ENCODE measurements around the gene NFIX. TPM values are rescaled to one million over a fixed set of nuclear protein-coding genes. Genes with fewer than 3 reads are reported as not detected.

Gene NFIX
- total RNA-seq, 4 donors from 2014 or later = 126 to 223 (median 176) TPM

DNA sequence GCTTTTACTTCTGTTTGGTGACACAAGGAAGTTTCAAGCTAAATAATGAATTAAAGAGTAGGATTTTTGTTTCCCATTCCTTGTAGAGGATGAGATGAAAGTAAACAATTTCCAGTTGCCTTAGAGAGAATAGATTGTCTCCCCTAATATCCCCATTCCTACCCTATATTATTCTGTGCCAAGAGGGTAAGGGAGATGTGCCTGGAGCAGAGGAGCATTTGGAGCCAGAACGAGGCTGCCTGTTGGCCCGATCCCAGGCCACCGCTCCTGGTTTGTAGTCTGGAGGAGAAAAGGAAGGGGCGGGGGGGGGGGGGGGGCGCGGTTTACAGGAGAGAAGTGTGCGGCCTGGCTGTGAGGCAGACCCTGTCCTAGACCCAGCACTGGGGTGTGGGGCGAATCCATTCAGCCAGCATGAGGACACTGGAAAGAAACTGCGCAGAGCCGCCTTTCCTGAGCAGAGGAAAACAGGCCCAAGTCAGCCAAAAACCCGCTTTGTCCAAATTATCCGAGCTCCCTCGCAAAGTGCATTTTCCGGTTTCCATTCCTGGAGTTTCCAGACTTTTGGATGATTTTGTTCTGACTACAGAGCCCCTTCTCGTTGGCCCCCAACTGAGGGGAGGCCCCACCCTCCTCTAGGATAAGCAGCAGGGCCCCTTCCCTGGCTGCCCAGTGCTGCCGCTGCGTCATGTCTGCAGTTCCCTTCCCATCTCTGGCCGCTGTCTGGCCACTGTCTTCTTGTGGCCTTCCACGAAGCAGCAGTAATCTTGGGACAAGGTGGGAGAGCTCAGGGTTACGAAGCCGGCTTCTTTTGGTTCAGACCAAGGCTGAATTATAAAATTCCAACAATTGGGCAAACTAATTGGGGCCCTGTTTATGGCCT, 23.0 kb downstream of the NFIX start:
- no peaks in the 10 kb centered on the region for H3K9me3 ChIP-seq
- TF ChIP-seq POLR2A (IDR thresholded peaks at IDR 0.05) (no peak), EP300 (IDR thresholded peaks at IDR 0.05) (no peak), POLR2AphosphoS5 (IDR thresholded peaks at IDR 0.05) (peak in 1 of 3 donors; percentile 8)
- TF ChIP-seq, protein P1, sequence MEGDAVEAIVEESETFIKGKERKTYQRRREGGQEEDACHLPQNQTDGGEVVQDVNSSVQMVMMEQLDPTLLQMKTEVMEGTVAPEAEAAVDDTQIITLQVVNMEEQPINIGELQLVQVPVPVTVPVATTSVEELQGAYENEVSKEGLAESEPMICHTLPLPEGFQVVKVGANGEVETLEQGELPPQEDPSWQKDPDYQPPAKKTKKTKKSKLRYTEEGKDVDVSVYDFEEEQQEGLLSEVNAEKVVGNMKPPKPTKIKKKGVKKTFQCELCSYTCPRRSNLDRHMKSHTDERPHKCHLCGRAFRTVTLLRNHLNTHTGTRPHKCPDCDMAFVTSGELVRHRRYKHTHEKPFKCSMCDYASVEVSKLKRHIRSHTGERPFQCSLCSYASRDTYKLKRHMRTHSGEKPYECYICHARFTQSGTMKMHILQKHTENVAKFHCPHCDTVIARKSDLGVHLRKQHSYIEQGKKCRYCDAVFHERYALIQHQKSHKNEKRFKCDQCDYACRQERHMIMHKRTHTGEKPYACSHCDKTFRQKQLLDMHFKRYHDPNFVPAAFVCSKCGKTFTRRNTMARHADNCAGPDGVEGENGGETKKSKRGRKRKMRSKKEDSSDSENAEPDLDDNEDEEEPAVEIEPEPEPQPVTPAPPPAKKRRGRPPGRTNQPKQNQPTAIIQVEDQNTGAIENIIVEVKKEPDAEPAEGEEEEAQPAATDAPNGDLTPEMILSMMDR (IDR thresholded peaks at IDR 0.05) = no peak
- H3K36me3 ChIP-seq = no peaks in the 10 kb centered on the region
- 27% methylated on average over 16 of the region's 21 CpGs for WGBS
- peak overlapping the region; percentile 36 for H3K4me3 ChIP-seq
- peaks cover 94% of the 10 kb centered on the region for H3K4me1 ChIP-seq
- H3K27me3 ChIP-seq = no peaks in the 10 kb centered on the region
- DNase-seq (ENCODE audit: low spot score in 2 of 2) = peak in 1 of 2 donors; percentile 80
- H3K27ac ChIP-seq = peak overlapping the region; percentile 97

DNA sequence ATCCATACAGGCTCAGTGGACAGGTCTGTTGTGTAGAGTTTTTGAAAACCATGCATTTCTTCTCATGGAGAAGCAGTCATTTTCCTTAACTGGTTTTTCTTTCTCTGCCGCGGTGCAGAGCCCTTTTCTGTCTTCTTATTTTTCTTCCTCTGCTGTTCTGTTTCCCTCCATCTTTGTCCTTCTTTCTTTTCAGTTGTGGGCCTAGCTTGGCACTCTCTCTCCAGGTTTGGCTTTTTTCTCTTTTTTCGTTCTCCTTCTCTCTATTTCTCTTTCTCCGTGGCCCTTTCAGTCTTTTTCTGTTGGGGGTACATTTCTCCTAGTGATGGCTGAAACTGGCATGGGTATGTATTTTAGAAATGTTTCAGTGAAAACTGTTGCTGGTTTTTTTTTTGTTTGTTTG, 24.1 kb downstream of the NFIX start:
- H3K9me3 ChIP-seq = no peaks in the 10 kb centered on the region
- no peaks in the 10 kb centered on the region for H3K27me3 ChIP-seq
- TF ChIP-seq EP300 (IDR thresholded peaks at IDR 0.05) = no peak
- TF ChIP-seq, protein P1 (IDR thresholded peaks at IDR 0.05) = no peak
- TF ChIP-seq POLR2A (IDR thresholded peaks at IDR 0.05) = no peak
- WGBS = 27% methylated on average over 4 of the region's 4 CpGs
- peak overlapping the region; percentile 97 for H3K27ac ChIP-seq
- H3K4me3 ChIP-seq = peak overlapping the region; percentile 36
- H3K36me3 ChIP-seq = no peaks in the 10 kb centered on the region
- peaks cover 99% of the 10 kb centered on the region for H3K4me1 ChIP-seq
- no peak for DNase-seq (ENCODE audit: low spot score in 2 of 2)

DNA sequence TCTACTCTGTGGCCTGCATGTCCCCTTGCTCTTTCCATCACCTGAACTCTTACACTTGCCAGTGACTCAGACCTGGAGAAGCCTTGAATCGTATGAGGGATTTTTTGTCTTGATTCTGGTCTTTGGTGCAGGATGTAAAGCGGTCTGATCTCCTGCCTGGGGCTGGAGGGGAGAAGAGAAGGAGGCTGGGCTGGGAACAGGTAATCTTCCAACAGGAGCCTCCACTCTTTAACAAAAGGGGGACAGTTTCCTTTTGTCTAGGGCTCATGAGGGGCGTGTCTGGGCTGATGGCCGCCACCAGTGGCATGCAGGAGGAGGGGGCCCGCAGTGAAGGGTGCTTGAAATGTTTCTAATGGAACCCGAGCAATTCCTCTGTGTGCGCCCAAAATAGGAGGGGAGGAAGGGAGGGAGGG, 24.7 kb downstream of the NFIX start:
- H3K36me3 ChIP-seq = no peaks in the 10 kb centered on the region
- peak overlapping the region; percentile 97 for H3K27ac ChIP-seq
- no peak overlapping the region for H3K4me3 ChIP-seq
- 37% methylated on average over 7 of the region's 7 CpGs for WGBS
- H3K4me1 ChIP-seq = peaks cover 99% of the 10 kb centered on the region
- H3K9me3 ChIP-seq = no peaks in the 10 kb centered on the region
- TF ChIP-seq POLR2A (IDR thresholded peaks at IDR 0.05) (no peak), EP300 (IDR thresholded peaks at IDR 0.05) (no peak), POLR2AphosphoS5 (IDR thresholded peaks at IDR 0.05) (no peak)
- TF ChIP-seq, protein P1 (IDR thresholded peaks at IDR 0.05) = no peak
- no peak for DNase-seq (ENCODE audit: low spot score in 2 of 2)
- no peaks in the 10 kb centered on the region for H3K27me3 ChIP-seq

DNA sequence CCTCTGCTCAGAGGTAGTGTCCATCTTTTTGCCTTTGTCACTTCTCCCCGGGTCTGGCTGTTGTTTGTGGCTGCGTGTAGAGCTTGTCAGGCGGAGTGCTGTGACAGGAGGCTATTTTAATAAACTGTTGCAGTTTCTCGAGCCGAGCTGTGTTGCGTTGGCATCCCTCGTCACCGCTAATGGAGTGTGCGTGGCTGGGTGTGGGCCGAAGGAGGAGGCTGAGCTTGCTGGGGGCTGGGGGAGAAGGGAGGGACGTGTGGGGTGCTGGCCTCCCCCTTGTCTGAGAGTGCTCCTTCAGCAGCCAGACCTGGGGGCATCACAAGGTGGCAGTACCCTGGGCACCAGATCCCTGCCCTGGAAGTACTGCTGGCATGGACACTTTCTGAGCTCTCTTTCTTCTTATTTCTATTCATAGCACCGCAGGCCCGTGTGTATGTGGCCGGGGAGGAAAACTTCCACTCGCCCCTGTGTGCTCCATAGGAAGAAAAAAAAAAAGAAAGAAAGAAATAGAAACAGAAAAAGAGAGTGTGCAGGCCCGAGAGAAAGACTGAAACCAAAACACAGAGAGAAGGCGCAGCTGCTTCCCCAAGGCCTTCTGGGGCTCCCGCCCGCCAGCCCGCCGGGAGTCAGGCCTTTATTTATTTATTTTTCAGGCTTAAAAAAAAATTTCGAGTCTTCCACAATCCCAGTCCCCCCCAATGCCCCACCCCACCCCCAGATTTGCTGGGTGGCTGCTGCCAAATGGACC, 27.0 kb downstream of the NFIX start:
- peak overlapping the region; percentile 55 for H3K4me3 ChIP-seq
- no peaks in the 10 kb centered on the region for H3K9me3 ChIP-seq
- peak overlapping the region; percentile 97 for H3K27ac ChIP-seq
- WGBS = 15% methylated on average over 22 of the region's 22 CpGs
- peaks cover 98% of the 10 kb centered on the region for H3K4me1 ChIP-seq
- TF ChIP-seq, protein P1 (IDR thresholded peaks at IDR 0.05) = no peak
- TF ChIP-seq EP300 (IDR thresholded peaks at IDR 0.05) = no peak
- TF ChIP-seq POLR2AphosphoS5 (IDR thresholded peaks at IDR 0.05) = no peak
- no peak for TF ChIP-seq POLR2A (IDR thresholded peaks at IDR 0.05)
- no peak for DNase-seq (ENCODE audit: low spot score in 2 of 2)
- no peaks in the 10 kb centered on the region for H3K27me3 ChIP-seq
- H3K36me3 ChIP-seq = no peaks in the 10 kb centered on the region
